Body of pancreas (tissue), 4 donors: Measurements from ENCODE around the gene AQP1. TPM values are rescaled to one million over a fixed set of nuclear protein-coding genes. Genes with fewer than 3 reads are reported as not detected.
A peak's percentile ranks its signal among the peaks of the same experiment; 100 is the strongest.

ENCODE experiments used
- ATAC-seq: fragments of 150-250 bp; one replicate; pipeline ENCODE4 v1.9.1; 2016
- DNase-seq, 4 donors: peaks; one replicate each; pipeline ENCODE4 v3.0.0-alpha.2; 2019
- H3K27ac ChIP-seq, 4 donors: fragments of 200-600 bp; sonication (generic); 1 replicate in 3 of 4; 2 replicates in 1 of 4; pipeline versions ENCODE4 v1.5.1 to v1.6.1; 2016 to 2019; ENCODE audit warnings: mild to moderate bottlenecking in 1 of 4, mixed read lengths in 1 of 4, moderate library complexity in 1 of 4
- H3K27me3 ChIP-seq, 2 donors: fragments of 200-600 bp; sonication (generic); one replicate each; pipeline ENCODE4 v1.6.0; 2016; ENCODE audit warnings: mild to moderate bottlenecking in 1 of 2
- H3K36me3 ChIP-seq, 2 donors: fragments of 200-600 bp; sonication (generic); replicated peaks in 1 of 2; 2 replicates each; pipeline ENCODE4 v1.5.1; 2016; ENCODE audit warnings: low read depth in 2 of 2; ENCODE audit not compliant: insufficient read depth in 1 of 2
- H3K4me1 ChIP-seq: fragments of 200-600 bp; sonication (generic); one replicate; pipeline ENCODE4 v1.6.0; 2016
- H3K4me3 ChIP-seq, 2 donors: fragments of 200-600 bp; sonication (generic); 1 replicate in 1 of 2; 2 replicates in 1 of 2; pipeline ENCODE4 v1.5.1; 2016 to 2019
- H3K9me3 ChIP-seq, 3 donors: fragments of 200-600 bp; sonication (generic); 1 replicate in 2 of 3; 2 replicates in 1 of 3; pipeline ENCODE4 v1.5.1; 2016
- POLR2A ChIP-seq, 3 donors: fragments of 450-650 bp; IDR thresholded peaks; one replicate each; pipeline ENCODE4 v1.6.1; 2016; ENCODE audit warnings: antibody characterized with exemption in 3 of 3, mild to moderate bottlenecking in 2 of 3
- WGBS, 2 donors: methylation state at CpG; one replicate each; pipeline ENCODE4 v1.1.5; 2017; 5-methylcytosine and 5-hydroxymethylcytosine counted together
- intact Hi-C: fragments of 100-400 bp; cut with DNase I; formaldehyde crosslinking; loops from one replicate; pipeline ENCODE4 v1.15.1; 2023
- total RNA-seq, 2 donors: library from RNA; depleted of rRNA; stranded (reverse); fragments of >200 nt; gene quantifications; one replicate each; pipeline ENCODE4 v1.1.0, GENCODE V29; 2016
- TF ChIP-seq, protein P1 (sequence below), 7 experiments: fragments of 450-650 bp in 4 of 7; fragments of 200-600 bp in 3 of 7; sonication (generic) in 3 of 7; IDR thresholded peaks; one replicate each; pipeline ENCODE4 v1.5.1; 2016 to 2019; ENCODE audit warnings: antibody characterized with exemption in 7 of 7

The AQP1 gene
- total RNA-seq, 2 donors from 2014 or later: 197 to 204 TPM

GRCh38 chr7:30917216-30917893, 5.7 kb downstream of the AQP1 start:
- Histone ChIP-seq H3K4me1 (peaks cover 83% of the 10 kb centered on the region), H3K9me3 (no peaks in the 10 kb centered on the region), H3K27me3 (no peaks in the 10 kb centered on the region), H3K27ac (peak overlapping the region in 3 of 4 donors; percentile 35 to 71 (median 45)), H3K36me3 (peaks cover 0 to 6% of the 10 kb centered on the region in 2 donors), H3K4me3 (no peak overlapping the region)
- no peak for DNase-seq
- TF ChIP-seq POLR2A (IDR thresholded peaks at IDR 0.05): no peak
- TF ChIP-seq, protein P1, sequence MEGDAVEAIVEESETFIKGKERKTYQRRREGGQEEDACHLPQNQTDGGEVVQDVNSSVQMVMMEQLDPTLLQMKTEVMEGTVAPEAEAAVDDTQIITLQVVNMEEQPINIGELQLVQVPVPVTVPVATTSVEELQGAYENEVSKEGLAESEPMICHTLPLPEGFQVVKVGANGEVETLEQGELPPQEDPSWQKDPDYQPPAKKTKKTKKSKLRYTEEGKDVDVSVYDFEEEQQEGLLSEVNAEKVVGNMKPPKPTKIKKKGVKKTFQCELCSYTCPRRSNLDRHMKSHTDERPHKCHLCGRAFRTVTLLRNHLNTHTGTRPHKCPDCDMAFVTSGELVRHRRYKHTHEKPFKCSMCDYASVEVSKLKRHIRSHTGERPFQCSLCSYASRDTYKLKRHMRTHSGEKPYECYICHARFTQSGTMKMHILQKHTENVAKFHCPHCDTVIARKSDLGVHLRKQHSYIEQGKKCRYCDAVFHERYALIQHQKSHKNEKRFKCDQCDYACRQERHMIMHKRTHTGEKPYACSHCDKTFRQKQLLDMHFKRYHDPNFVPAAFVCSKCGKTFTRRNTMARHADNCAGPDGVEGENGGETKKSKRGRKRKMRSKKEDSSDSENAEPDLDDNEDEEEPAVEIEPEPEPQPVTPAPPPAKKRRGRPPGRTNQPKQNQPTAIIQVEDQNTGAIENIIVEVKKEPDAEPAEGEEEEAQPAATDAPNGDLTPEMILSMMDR (IDR thresholded peaks at IDR 0.05): no peak
- 56 to 76% methylated on average over 4 of the region's 4 CpGs for WGBS, 2 donors
- no peak for ATAC-seq
- intact Hi-C loops: no loop called here

- H3K4me1 ChIP-seq: peaks cover 69% of the 10 kb centered on the region
- peaks cover 8% of the 10 kb centered on the region in 2 donors for H3K36me3 ChIP-seq
- no peak overlapping the region for H3K4me3 ChIP-seq
- ATAC-seq (no peak), DNase-seq (peak in 2 of 4 donors; percentile 5 to 8)
- 68% methylated on average over 3 to 4 of the region's 4 CpGs for WGBS, 2 donors
- no peak for TF ChIP-seq POLR2A (IDR thresholded peaks at IDR 0.05)
- TF ChIP-seq, protein P1 (IDR thresholded peaks at IDR 0.05): no peak
- H3K9me3 ChIP-seq: no peaks in the 10 kb centered on the region
- H3K27ac ChIP-seq: peak overlapping the region in 3 of 4 donors; percentile 14 to 56 (median 47)
- H3K27me3 ChIP-seq: no peaks in the 10 kb centered on the region
- intact Hi-C loops: no loop called here
Observed at GRCh38 chr7:30918676-30919075, 7.0 kb downstream of the AQP1 start.

- intact Hi-C loops: no loop called here
- Histone ChIP-seq H3K27ac (peak overlapping the region in 3 of 4 donors; percentile 43 to 60 (median 57)), H3K27me3 (no peaks in the 10 kb centered on the region), H3K4me3 (no peak overlapping the region), H3K9me3 (no peaks in the 10 kb centered on the region), H3K4me1 (peaks cover 55% of the 10 kb centered on the region), H3K36me3 (peaks cover 19 to 22% of the 10 kb centered on the region in 2 donors)
- 67 to 71% methylated on average over 11 of the region's 11 CpGs for WGBS, 2 donors
- DNase-seq (peak in 3 of 4 donors; percentile 8 to 16 (median 14)), ATAC-seq (no peak)
- TF ChIP-seq, protein P1 (IDR thresholded peaks at IDR 0.05): no peak
- no peak for TF ChIP-seq POLR2A (IDR thresholded peaks at IDR 0.05)
Observed at GRCh38 chr7:30920021-30920583, 8.4 kb downstream of the AQP1 start.

DNA sequence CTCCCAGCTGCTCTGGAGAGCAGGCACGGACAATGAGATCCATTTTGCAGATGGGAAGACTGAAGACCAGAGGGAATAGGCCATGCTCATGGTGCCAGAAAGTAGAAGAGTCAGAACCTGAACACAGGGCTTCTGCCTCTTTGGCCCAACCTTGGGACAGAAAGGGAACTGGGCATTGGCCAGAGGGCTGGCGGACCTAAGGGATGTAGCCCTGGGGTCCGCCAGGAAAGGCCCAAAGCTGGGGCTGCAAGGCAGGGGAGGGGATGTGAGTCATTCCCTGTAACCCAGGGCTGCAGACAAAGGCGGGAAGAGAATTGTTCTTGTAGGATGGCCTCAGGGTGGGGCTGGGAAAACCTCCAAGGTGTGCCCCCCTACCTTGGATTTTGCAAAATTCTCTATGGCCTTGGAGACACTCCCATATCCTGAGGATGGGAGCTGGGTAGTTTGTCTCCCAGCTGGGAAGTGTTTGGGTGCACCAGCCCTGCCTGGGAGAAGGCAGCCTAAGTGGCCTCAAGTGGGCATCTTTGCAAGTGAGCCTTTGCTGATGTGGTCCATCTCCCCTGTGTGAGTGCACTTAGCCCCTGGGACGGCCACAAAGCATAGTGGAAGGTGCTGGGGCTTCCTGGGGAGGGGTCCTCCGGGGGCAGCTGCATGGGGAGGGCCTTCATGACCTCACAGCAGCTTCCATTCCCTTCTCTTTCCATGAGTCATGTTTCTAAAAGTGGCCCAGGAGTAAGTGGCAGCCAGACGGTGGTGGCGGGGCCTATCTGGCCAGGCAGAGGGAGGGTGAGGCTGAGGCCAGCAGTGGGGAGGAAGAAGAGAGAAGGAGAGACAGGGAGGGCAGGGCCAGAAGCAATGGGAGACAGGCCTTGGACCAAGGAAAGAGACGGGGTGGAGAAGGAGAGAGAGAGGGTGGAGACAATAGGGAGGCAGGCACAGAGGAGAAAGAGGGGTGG, 9.2 kb downstream of the AQP1 start:
- peak in 3 of 4 donors; percentile 14 to 30 (median 14) for DNase-seq
- 68 to 73% methylated on average over 8 to 9 of the region's 9 CpGs for WGBS, 2 donors
- intact Hi-C loops: no loop called here
- ATAC-seq: no peak
- peaks cover 49% of the 10 kb centered on the region for H3K4me1 ChIP-seq
- H3K36me3 ChIP-seq: peaks cover 19 to 24% of the 10 kb centered on the region in 2 donors
- H3K27ac ChIP-seq: peak overlapping the region in 3 of 4 donors; percentile 43 to 60 (median 57)
- TF ChIP-seq, protein P1 (IDR thresholded peaks at IDR 0.05): no peak
- no peak for TF ChIP-seq POLR2A (IDR thresholded peaks at IDR 0.05)
- H3K9me3 ChIP-seq: no peaks in the 10 kb centered on the region
- no peak overlapping the region for H3K4me3 ChIP-seq
- H3K27me3 ChIP-seq: no peaks in the 10 kb centered on the region
